Measurements from ENCODE around the gene ADAM22. TPM values are rescaled to one million over a fixed set of nuclear protein-coding genes. Genes with fewer than 3 reads are reported as not detected.

The ADAM22 gene
- polyA plus RNA-seq, 1 of the 3 experiments (the other 2 are of a cell fraction), result 3.0 TPM

DNA sequence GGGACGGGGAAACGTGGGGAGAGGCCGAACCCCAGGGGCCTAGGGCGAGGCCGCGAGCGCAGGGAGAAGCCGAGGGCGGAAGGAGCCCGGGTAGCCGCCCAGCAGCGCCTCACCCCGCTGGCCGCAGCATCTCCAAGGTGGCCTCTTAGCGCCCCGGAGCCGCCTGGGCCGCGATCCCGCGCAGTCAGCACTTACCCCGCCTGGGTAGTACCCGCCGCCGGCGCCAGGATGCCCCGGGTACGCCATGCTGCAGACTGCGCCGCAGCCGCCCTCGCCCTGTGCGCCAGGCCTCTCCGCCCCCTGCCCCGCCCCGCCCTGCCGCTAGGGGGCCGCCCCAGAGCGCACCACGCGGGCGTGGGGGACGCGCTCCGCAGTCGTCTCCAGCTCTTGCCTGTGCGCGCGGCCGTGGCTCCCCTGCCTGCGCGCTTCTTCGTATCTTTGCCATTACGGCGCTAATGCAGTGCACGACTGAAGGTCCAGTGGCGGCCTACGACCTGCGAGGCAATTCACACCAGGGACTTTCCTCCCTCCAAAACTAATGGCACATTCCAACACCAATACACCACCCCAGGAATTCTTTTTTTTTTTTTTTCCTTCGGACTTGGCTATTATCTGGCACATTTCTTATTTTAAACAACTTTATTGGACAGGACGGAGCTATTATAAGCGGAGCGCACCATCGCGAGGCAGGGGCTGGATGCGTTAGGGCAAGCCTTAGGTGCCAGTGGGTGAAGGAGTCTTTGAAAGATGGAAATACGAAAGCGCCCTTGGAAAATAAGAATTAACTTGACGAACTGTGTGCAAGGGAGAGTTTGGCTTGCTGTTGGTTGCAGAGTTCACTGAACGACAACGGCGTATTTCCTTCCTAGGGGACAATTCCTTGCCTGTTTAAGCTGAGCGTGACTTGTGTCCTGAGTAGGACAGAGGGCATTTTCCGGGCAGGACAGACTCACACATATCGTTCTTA is 286.0 kb downstream of the ADAM22 start, which contains the start of gene SRI:
Gene SRI, minus strand, starts transcription at position 258 of the 967 bp plus-strand sequence. Its CDS starts 12 bp downstream, at position 246.
- under 1% methylated on average over 44 of the region's 75 CpGs for WGBS (ENCODE audit: low lambda C conversion rate)
- H3K79me2 ChIP-seq (ENCODE audit: insufficient read depth), result peaks cover 46% of the 10 kb centered on the region
- H3K36me3 ChIP-seq (replicated peaks in 1 of 2; ENCODE audit: control insufficient read depth in 1 of 2, insufficient read depth in 2 of 2, low read length in 1 of 2), result peaks cover 20 to 32% of the 10 kb centered on the region in 2 experiments
- peak; percentile 99 for DNase-seq
- peak within 1 kb of the TSS; percentile 79 for H3K4me2 ChIP-seq
- no peaks in the 10 kb centered on the region for H3K9me2 ChIP-seq
- peaks cover 18% of the 10 kb centered on the region for H4K20me1 ChIP-seq (ENCODE audit: insufficient read depth)
- H3K9ac ChIP-seq, result peak within 1 kb of the TSS; percentile 86
- peak within 1 kb of the TSS; percentile 79 to 100 for H3K4me3 ChIP-seq (ENCODE audit: low read depth in 2 of 2, low read length in 1 of 2)
- peaks cover 6 to 19% of the 10 kb centered on the region in 2 experiments for H3K4me1 ChIP-seq (ENCODE audit: control insufficient read depth in 1 of 2, insufficient read depth in 2 of 2, low read depth in 1 of 2, low read length in 1 of 2)
- peaks cover 17% of the 10 kb centered on the region for H3F3A ChIP-seq (replicated peaks; ENCODE audit: insufficient read depth)
- CTCF ChIA-PET, result interaction anchor here (0.8 to 1.8 kb wide), 6 partner anchors 8 to 333 kb away, joined by 3 to 9 read pairs (median 5); no protein-coding TSS in a partner anchor
- H2AFZ ChIP-seq (ENCODE audit: low read depth), result peak within 1 kb of the TSS; percentile 87
- H3K9me3 ChIP-seq, result no peaks in the 10 kb centered on the region
- POLR2A ChIA-PET, result interaction anchor here (1.0 to 1.3 kb wide), 2 partner anchors 8 to 9 kb away, joined by 3 to 4 read pairs; no protein-coding TSS in a partner anchor
- no peaks in the 10 kb centered on the region for H3K27me3 ChIP-seq (ENCODE audit: insufficient read depth)
- H3K27ac ChIP-seq (ENCODE audit: low read depth in 2 of 2, low read length in 1 of 2), result peak within 1 kb of the TSS; percentile 87 to 98
- peak; percentile 59; the same call in 1 of the 2 replicates for TF ChIP-seq REST (IDR thresholded peaks at IDR 0.05; ENCODE audit: low read depth, low read length)
- no peak for TF ChIP-seq FOSL2 (IDR thresholded peaks at IDR 0.05; ENCODE audit: borderline replicate concordance, low read depth)
- peak; percentile 64 for TF ChIP-seq CHD2 (IDR thresholded peaks at IDR 0.05; ENCODE audit: low read length, partially characterized antibody)
- 0 out of 2 replicates have a peak, but pooled peaks have one; percentile 24 for TF ChIP-seq RFX5 (IDR thresholded peaks at IDR 0.05; ENCODE audit: low read length)
- TF ChIP-seq TAF1 (IDR thresholded peaks at IDR 0.05; ENCODE audit: borderline replicate concordance, low read depth, low read length), result peak; percentile 97
- TF ChIP-seq SMC3 (IDR thresholded peaks at IDR 0.05; ENCODE audit: low read depth, low read length), result no peak
- no peak for TF ChIP-seq USF1 (IDR thresholded peaks at IDR 0.05; ENCODE audit: borderline replicate concordance, low read depth)
- peak; percentile 57 for TF ChIP-seq PBX3 (IDR thresholded peaks at IDR 0.05)
- TF ChIP-seq YY1 (IDR thresholded peaks at IDR 0.05; ENCODE audit: low read depth), result peak; percentile 86
- TF ChIP-seq, protein P1, sequence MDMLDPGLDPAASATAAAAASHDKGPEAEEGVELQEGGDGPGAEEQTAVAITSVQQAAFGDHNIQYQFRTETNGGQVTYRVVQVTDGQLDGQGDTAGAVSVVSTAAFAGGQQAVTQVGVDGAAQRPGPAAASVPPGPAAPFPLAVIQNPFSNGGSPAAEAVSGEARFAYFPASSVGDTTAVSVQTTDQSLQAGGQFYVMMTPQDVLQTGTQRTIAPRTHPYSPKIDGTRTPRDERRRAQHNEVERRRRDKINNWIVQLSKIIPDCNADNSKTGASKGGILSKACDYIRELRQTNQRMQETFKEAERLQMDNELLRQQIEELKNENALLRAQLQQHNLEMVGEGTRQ (IDR thresholded peaks at IDR 0.05; ENCODE audit: borderline replicate concordance, low read depth, low read length), result no peak
- peak; percentile 50; the same call in 1 of the 2 replicates for TF ChIP-seq TCF12 (IDR thresholded peaks at IDR 0.05)
- TF ChIP-seq SIN3A (IDR thresholded peaks at IDR 0.05; ENCODE audit: borderline replicate concordance, low read depth, low read length), result peak; percentile 89; the same call in 1 of the 2 replicates
- TF ChIP-seq CTCF (IDR thresholded peaks at IDR 0.05), result peak; percentile 70
- peak; percentile 83 for TF ChIP-seq POLR2AphosphoS5 (IDR thresholded peaks at IDR 0.05; ENCODE audit: low read depth, low read length)
- TF ChIP-seq ELF1 (IDR thresholded peaks at IDR 0.05), result 0 out of 2 replicates have a peak, but pooled peaks have one; percentile 31
- TF ChIP-seq TEAD4 (IDR thresholded peaks at IDR 0.05; ENCODE audit: borderline replicate concordance, insufficient read depth), result 0 out of 2 replicates have a peak, but pooled peaks have one; percentile 33
- TF ChIP-seq NFIC (IDR thresholded peaks at IDR 0.05; ENCODE audit: borderline replicate concordance), result 0 out of 2 replicates have a peak, but pooled peaks have one; percentile 13
- TF ChIP-seq MAX (IDR thresholded peaks at IDR 0.05; ENCODE audit: low read depth), result peak; percentile 86
- TF ChIP-seq, protein P2, sequence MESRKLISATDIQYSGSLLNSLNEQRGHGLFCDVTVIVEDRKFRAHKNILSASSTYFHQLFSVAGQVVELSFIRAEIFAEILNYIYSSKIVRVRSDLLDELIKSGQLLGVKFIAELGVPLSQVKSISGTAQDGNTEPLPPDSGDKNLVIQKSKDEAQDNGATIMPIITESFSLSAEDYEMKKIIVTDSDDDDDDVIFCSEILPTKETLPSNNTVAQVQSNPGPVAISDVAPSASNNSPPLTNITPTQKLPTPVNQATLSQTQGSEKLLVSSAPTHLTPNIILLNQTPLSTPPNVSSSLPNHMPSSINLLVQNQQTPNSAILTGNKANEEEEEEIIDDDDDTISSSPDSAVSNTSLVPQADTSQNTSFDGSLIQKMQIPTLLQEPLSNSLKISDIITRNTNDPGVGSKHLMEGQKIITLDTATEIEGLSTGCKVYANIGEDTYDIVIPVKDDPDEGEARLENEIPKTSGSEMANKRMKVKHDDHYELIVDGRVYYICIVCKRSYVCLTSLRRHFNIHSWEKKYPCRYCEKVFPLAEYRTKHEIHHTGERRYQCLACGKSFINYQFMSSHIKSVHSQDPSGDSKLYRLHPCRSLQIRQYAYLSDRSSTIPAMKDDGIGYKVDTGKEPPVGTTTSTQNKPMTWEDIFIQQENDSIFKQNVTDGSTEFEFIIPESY (IDR thresholded peaks at IDR 0.05; ENCODE audit: borderline replicate concordance, low read depth), result peak; percentile 61; the same call in 1 of the 2 replicates

Measured in SK-N-SH (cell line).